Iris pigment epithelial cell (primary cell): ENCODE results near the gene HDGFL2.

ENCODE experiments used
- DNase-seq: peaks from one replicate; pipeline ENCODE4 v3.0.0-alpha.2; 2011; ENCODE audit warnings: low read depth

The HDGFL2 gene

DNA sequence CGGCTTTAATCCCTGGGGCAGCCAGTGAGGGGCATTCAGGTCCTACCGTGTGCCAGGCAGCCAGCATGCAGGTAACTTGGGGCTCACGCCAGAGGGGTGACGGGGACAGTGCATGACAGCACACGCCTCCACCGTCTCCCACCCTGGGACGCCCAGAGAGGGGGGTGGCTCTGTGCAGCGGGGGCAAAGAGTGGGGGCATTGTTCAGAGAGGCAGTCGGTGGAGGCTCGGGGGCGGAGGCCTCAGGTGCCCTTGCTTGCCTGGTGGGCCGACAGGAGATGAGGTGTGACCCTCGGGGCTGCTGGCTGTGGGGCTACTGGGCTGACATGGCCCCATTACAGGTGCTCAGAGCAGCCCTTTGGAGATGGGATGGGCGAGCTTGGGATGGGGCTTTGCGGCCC lies 27.8 kb downstream of the HDGFL2 start:
- DNase-seq = no peak

DNA sequence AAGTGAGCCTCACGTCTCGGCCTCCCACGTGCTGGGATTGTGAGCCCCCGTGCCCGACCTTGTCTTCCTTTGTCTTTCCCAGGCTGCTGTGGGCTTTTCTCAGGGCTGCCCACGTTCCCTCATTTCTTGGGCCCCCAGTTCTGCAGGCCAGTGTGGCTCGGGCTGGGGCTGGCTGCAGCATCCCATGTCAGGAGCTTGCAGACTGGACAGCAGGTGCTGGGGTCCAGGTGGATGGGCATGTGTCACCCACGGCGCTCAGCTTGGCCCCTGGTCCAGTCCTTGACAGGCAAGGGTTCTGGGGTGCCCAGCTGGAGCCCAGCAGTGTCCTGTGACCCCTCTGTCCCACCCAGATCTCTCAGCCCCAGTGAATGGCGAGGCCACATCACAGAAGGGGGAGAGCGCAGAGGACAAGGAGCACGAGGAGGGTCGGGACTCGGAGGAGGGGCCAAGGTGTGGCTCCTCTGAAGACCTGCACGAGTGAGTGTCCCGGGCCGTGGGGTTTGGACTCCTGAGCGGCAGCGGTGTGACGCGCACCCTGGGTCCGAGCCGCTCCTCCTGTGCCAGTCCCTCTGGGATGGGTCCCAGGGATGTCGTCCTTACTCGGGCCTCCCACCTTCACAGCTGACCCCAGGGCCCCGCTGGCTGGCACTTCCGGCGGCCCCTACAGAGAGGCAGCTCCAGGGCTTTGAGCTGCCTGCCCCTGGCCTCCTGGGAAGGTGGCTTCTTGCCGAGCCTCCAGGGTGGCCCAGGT lies 28.9 kb downstream of the HDGFL2 start:
- no peak for DNase-seq

DNA sequence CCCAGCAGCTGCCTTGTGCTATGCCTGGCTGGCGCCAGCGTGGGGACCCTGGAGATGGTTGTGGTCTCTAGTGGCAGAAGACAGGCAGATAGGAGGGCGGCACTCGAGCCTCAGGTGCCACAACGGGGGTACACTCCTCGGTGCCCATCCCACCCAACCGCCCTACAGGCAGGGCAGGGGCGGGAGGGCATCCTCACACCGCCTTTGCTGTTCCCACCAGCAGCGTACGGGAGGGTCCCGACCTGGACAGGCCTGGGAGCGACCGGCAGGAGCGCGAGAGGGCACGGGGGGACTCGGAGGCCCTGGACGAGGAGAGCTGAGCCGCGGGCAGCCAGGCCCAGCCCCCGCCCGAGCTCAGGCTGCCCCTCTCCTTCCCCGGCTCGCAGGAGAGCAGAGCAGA lies 29.6 kb downstream of the HDGFL2 start:
- no peak for DNase-seq

DNA sequence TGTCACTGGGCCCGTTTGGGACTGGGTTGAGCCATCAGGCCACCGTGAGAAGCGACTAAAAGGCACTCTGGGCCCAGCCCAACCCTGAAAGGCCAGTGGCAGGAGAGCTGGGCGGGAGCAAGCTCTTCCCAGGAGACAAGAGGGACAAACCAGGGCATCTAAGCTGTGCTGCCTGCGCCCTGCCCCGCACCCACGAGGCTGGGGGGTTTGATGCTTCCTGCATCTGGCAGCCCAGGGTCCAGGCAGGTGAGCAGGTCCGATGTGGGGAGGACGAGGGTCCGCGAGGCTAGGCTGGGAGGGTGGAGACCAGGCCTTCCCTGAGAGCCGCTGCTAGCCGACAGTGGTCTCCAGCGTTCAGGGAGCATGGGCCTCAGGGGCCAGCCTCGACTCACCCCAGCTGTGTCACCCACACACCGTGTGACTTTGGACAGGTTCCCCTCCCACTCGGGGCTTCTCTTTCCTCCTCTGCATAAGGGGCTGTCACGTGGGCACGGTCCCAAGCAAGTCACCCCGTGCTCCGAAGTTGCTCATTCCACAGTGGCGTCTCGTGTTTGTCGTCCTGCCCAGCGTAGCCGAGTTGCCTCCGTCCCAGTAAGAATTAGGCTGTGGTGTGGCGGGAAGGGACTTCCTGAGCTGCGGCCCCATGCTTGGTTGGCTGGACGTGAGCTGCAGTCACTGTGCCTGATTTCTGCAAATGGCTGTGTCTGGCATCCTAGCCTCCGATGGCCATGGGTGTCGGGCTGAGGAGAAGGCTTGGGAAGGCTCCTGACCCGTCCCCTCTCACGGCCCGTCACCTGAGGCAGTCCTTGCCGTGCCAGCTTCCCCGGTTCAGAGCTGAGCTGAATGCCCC lies 30.4 kb downstream of the HDGFL2 start:
- no peak for DNase-seq

DNA sequence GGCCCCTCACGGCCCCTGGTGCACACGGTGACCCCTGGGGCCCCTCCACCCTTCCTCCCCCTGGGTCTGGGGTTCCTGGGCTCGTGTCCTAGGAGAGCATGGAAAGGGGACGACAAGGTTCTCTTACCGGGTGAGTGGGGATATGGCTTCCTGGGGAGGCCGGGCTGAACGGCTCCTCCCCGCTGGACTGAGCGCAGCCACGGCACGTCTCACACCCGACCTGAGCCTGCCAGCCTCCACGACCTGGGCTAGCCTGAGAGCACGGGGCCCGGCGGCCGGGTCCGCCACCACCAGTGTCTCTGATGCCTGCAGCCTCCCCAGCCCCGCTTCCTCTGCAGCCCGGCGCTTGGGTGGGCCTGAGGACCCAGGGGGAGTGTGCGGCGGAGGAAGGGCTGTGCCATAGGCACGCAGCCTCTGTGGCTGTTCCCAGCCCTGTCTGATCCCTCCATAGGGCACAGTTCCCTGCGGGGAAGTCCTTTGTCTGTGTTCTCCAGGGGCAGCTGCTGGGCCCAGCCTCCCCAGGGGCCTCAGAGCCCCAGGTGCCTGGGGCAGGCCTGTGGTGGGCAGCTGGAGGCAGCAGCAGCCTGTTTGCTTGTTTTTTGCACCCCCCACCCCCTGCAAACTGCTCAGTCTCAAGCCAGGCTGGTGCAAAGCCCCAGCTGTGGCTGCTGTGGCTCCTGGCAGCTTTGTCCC lies 31.2 kb downstream of the HDGFL2 start:
- no peak for DNase-seq

DNA sequence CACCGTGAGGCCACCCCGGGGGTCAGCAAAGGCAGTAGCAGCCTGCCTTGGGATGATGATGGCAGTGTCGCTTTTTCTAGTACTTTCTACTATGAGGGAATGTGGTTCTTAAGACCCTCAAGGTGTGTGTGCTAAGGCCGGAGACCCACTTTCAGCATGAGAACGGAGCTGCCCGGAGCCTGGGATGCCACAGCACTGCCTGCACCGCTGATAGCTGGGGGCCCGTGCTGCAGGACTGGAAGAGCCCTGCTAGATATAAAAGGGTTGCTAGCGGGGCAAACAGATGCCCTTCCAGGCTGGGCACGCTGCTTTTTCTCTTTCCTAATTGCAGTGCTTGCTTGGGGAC lies 31.7 kb downstream of the HDGFL2 start:
- DNase-seq = no peak

DNA sequence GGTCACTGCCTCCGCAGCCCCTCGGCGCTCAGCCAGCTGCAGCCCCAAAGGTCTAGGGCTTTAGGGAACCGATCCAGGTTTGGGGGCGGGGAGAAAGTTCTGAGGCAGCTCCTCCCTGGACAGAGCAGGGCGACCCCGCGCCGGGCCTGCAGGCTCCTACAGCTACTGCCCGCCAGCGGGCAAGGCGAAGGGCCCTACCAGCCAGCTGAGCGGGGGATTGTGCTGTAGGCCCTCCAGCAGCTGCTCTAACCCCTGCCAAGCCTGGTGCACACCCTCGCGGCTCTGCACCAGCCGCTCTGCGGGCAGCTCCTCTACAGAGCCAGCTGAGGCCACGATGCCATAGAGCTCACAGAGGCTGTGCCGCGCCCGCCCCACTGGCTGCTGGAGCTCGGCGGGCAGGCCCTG lies 32.2 kb downstream of the HDGFL2 start:
- no peak for DNase-seq

DNA sequence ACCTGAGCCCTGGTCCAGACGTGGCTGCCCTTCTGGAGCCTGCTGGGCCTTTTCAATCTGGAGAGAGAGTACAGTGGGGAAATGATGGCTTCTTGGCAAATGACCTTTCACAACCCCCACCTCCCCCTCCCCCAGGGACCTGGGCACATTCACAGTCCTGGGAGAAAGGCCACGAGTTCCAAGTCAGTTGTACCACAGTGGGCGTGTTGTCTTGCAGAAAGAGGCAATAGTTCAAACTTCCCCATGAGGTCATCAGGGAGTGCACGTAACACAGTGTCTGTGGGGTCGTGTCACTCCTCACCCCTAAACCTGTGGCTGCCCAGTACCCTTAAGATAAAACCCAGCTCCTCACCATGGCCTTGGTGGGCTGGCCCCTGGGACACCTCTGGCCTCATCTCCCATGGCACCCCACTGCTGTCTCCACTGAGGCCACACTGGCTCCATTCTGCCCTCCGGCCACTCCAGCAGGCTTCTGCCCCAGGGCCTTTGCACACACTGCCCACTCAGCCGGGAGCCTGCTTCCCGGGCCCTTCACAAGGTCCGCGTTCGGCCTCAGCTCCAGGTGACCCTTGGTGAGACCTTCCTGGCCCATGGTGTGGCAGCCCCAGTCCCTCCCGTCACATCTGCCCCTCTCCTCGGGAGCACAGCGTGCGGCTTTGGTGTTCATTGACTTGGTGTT lies 32.9 kb downstream of the HDGFL2 start:
- peak; percentile 22 for DNase-seq

DNA sequence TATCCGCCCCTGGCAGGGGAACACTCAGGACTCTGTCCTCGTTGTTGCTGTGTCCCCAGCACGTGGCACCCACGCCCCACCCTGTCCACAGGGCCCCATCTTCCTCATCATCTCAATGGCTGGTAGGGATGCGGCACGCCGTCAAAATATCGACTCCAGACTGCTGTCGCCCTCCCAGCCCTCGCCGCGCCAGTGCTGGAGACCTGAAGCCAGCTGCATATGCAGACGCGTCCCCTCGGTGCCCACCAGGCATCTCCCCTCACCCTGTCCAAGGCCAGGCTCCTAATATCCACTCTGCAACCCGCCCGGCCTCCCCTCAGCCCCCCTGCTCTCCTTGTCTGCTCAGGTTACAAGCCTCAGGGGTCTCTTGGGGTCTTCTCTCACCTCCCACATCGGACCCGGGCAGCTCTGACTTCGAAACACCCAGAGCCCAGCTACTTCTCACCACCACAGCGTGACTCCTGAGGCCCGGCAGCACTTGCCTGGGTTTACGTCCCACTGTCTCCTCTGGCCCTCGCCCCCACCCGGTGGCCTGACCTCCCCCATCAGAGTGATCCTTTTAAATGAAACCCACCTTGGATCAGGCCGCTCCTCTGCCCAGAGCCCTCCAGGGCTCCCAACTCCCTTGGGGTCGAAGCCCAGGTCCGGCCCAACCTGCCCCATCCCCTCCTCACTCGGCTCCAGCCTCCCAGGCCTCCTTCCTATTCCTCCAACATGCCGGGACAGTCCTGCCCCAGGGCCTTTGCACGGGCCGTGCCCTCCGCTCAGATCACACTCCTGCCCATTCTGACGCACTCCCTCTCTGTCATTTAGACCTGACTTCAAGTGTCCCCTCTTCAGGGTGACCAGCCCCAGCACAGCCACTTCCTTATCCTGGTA lies 33.7 kb downstream of the HDGFL2 start:
- no peak for DNase-seq

DNA sequence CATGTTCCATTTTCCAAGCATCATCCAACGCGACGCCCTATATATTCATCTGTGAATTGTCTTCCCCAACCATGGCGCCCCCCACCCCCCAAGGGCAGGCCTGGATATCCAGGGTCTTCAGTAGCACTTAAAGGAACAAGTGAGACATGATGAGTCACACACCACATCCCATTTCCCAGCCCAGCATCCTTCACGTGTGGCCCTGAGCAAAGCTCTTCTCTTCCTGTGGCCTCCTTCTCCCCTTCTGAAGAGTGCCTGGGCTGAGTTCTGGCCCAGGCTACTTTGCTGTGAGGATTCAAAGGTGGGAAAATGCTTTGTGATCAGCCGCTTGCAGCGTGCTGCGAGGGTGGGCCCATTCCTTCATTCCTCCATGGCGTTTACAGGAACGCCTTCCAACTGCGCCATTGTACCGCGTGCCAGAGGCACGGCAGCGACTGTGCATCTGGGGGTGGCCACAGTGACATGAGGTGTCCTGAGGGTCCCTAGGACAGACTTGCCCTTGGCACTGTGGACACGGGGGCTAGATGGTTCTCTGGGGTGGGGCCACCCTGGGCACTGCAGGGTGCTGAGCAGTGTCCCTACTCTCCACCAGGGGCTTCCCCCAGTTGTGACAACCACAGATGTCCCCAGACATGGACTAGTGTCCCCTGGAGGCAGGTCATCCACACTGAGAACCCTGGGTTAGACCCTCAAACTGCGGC lies 34.5 kb downstream of the HDGFL2 start:
- DNase-seq = peak; percentile 82

DNA sequence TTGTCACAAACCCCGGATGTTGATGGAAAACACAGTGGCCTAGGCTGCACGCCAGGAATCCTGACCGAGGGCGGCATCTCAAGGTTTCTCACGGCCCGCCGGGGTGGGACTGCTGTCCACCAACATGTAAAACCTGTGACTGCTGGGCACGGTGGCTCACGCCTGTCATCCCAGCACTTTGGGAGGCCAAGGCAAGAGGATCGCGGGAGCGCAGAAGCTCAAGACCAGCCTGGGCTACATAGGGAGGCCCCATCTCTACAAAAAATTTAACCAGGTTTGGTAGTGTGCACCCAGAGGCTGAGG lies 35.0 kb downstream of the HDGFL2 start:
- DNase-seq = no peak

DNA sequence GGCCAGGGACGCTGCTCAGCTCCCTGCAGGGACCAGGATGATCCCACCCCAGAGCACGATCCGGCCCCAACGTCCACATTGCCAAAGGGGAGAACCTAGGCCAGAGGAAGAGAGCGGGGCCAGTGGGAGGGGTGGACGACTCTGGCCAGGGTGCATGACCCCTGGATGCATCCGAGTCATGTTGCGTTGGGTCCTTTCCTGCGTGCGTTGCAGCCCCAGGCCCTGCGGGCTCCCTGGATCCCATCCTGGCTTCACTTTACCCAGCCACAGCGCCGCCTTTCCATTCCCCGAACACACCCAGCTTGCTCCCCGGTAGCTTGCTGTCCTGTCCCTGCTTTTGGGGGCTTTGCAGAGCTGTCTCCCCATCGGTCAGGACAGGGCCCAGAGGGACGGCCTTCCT lies 35.7 kb downstream of the HDGFL2 start:
- no peak for DNase-seq

DNA sequence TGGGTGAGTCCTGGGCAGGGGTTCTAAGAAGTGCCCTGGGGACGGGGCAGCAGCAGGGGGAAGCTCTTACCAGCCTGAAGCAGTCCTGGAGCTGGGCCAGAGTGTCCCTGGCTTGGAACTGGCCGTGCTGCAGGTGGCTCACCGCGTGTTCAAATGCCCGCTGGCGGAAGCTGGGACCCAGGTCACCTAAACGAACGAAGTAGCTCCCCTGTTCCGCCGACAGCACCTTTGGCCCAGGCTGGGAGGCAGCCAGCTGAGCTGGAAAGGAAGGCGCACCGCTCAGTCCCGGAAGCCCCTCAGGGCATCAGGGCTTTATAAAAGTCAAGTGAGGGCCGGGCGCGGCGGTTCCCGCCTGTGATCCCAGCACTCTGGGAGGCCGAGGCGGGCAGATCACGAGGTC lies 36.6 kb downstream of the HDGFL2 start:
- no peak for DNase-seq

DNA sequence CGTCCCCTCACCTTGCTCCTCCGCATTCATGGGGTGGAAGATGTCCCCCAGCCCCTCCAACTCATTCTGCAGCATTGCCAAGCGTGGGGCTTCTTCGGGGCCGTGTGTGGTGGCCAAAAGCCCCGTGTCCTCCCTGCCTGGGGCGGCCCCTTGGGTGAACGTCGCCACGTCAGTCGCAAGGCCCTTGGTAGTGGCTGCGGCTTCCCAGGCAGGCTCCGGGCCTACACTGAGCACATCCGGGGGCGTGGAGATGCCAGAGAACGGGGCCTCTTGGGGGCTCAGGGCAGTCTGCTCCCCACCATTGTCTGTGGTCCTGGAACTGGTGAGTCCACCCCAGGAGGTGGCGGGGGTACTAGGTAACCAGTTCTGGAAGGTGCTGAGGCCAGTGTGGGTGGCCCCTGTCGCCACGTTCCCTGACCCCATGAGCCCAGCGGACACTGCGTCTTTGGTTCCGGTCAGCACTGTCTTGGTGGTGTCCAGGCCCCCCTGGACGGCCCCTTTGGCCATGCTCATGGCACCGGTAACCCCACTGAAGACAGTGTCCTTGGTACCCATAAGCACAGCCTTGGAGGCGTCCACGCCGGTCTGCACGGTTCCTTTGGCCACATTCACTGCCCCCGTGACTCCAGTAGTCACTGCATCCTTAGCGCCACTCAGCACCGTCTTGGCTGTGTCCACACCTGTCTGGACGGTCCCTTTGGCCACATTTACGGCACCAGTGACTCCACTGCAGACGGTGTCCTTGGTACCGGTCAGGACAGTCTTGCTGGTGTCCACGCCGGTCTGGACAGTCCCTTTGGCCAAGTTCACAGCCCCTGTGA lies 38.5 kb downstream of the HDGFL2 start:
- no peak for DNase-seq

DNA sequence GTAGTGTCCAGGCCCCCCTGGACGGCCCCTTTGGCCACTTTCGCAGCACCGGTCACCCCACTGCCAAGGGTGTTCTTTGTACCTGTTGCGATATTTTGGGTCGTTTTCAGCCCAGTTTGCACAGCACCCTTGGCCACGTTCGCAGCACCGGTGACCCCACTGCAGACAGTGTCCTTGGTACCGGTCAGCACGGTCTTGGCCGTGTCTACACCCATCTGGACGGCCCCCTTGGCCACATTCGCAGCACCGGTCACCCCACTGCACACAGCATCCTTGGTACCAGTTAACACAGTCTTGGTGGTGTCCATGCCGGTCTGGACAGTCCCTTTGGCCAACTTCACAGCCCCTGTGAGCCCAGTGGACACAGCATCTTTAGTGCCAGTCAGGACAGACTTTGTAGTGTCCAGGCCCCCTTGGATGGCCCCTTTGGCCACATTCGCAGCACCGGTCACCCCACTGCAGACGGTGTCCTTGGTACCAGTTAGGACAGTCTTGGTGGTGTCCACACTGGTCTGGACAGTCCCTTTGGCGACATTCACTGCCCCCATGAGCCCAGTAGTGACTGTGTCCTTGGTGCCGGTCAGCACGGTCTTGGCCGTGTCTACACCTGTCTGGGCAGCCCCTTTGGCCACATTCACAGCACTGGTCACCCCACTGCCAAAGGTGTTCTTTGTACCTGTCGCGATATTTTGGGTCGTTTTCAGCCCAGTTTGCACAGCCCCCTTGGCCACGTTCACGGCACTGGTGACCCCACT lies 39.4 kb downstream of the HDGFL2 start:
- no peak for DNase-seq

DNA sequence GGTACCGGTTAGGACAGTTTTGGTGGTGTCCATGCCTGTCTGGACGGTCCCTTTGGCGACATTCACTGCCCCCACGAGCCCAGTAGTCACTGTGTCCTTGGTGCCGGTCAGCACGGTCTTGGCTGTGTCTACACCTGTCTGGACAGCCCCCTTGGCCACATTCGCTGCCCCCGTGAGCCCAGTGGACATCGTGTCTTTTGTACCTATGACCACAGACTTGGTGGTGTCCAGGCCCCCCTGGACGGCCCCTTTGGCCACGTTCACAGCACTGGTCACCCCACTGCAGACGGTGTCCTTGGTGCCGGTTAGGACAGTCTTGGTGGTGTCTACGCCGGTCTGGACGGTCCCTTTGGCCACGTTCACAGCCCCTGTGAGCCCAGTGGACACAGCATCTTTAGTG lies 40.0 kb downstream of the HDGFL2 start:
- no peak for DNase-seq

DNA sequence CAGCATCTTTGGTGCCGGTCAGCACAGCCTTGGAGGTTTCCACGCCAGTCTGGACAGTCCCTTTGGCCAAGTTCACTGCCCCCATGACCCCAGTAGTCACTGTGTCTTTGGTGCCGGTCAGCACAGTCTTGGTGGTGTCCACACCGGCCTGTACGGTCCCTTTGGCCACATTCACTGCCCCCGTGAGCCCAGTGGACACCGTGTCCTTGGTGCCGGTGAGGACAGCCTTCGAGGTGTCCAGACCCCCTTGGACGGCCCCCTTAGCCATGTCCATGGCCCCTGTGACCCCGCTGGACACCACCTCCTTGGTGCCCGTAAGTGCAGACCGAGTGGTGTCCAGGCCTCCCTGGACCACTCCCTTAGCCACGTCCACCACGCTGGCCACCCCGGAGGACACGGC lies 41.2 kb downstream of the HDGFL2 start:
- no peak for DNase-seq

DNA sequence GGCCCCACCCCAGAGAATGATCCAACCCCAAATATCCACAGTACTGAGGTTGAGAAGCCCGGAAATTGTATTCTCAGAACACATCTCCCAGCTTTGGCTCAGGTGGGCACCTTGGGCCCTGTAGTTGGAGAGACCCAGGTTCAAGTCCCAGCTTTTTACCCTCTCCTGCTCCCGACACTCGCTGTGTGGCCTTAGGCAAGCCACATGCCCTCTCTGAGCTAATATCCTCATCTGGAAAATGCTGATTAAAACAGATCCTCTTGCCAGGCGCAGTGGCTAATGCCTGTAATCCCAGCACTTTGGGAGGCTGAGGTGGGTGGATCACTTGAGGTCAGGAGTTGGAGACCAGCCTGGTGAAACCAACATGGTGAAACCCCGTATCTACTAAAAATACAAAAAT lies 43.6 kb downstream of the HDGFL2 start:
- DNase-seq = no peak

DNA sequence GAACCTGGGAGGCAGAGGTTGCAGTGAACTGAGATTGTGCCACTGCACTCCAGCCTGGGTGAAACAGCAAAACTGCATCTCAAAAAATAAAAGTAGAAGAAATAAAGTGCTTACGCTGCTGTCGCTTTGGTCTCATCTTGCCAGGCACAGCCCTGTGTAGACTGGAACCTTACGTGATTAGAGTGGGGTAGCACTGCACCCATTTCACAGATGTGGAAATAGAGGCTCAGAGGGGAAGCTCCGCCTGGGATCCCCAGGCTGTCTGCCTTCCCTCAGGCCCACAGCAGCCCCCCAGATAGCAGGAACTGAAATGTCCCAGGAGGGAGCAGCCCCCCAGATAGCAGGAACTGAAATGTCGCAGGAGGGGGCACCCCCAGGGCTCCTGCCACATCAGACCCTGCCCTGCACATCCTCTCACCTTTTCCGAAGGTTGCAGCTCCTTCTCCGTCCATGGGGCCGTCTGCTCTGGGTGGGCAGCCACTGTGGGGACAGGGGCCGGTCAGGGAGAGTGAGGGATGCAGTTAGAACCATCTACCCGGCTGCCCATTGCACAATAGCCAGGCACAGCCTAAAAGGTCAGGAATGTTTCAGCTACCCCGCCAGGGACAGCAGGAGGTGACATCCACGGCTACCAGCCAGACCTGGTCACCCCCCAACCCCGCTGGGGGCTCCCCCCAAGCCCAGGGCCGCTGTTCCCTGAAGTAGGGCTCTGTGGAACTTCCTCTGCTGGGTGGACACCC lies 44.3 kb downstream of the HDGFL2 start:
- DNase-seq = no peak
